ENCODE measurements around the gene MARCHF2. TPM values are rescaled to one million over a fixed set of nuclear protein-coding genes. Genes with fewer than 3 reads are reported as not detected.

Gene MARCHF2
- total RNA-seq, 2 experiments from 2014 or later: 20.0 to 22.2 TPM

GRCh38 chr19:8451377-8451776, 38.3 kb downstream of the MARCHF2 start:
- H3K4me1 ChIP-seq (ENCODE audit: insufficient read depth, low read length): peaks cover 82% of the 10 kb centered on the region
- POLR2A ChIA-PET: interaction anchor here (1.0 kb wide), 1 partner anchor 11 kb away, joined by 4 read pairs; no protein-coding TSS in a partner anchor
- no peak overlapping the region for H3K27ac ChIP-seq (ENCODE audit: low read depth in 1 of 2, low read length in 2 of 2)
- Mint-ChIP-seq H3K27me3 (no peaks in the 10 kb centered on the region), H3K36me3 (ENCODE audit: low read depth) (peaks cover 83% of the 10 kb centered on the region), H3K9me3 (no peaks in the 10 kb centered on the region), H3K27ac (peak overlapping the region; percentile 37), H3K4me3 (peak overlapping the region; percentile 52), H3K4me1 (ENCODE audit: low read depth) (peaks cover 88% of the 10 kb centered on the region)
- H3K4me3 ChIP-seq (ENCODE audit: low read length): no peak overlapping the region
- CTCF ChIA-PET: interaction anchor here (1.5 kb wide), 1 partner anchor 129 kb away, joined by 4 read pairs; no protein-coding TSS in a partner anchor
- ATAC-seq (ENCODE audit: poor library complexity) (no peak), DNase-seq (no peak)
- H3K9me3 ChIP-seq (ENCODE audit: control insufficient read depth in 1 of 2, insufficient read depth in 1 of 2, low read length in 2 of 2): no peaks in the 10 kb centered on the region
- no peaks in the 10 kb centered on the region for H3K27me3 ChIP-seq (ENCODE audit: control insufficient read depth in 1 of 2, insufficient read depth in 2 of 2, low read length in 2 of 2)
- peaks cover 55% of the 10 kb centered on the region for H3K36me3 ChIP-seq (ENCODE audit: insufficient read depth, low read length)
- no peak for TF ChIP-seq CTCF (IDR thresholded peaks at IDR 0.05)
- intact Hi-C loops (cut with DNase I, micrococcal nuclease): loop anchor here in 1 of 2 experiments (5.0 kb wide), 1 partner anchor 36 kb away; no protein-coding TSS in a partner anchor

DNA sequence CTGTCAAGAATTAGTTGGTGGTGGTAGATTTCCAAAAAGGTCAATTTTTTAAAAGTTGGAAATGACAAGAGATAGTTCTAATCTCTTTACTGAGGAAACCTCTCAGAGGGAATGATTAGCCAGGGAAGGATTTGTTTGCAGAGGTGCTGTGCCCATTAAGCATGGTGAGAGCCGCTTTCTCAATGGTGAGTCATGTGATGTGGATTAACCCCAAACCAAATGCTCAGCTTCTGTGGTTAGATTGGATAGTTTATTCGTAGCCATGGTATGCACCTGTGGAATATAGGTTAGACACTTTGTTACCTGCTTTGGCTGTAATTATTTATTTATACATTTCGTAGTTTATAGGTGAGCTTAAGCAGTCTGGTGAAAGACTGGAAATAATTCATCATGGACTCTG, 38.8 kb downstream of the MARCHF2 start:
- Histone ChIP-seq H3K36me3 (ENCODE audit: insufficient read depth, low read length) (peaks cover 55% of the 10 kb centered on the region), H3K4me3 (ENCODE audit: low read length) (no peak overlapping the region), H3K27ac (ENCODE audit: low read depth in 1 of 2, low read length in 2 of 2) (no peak overlapping the region), H3K4me1 (ENCODE audit: insufficient read depth, low read length) (peaks cover 81% of the 10 kb centered on the region), H3K27me3 (ENCODE audit: control insufficient read depth in 1 of 2, insufficient read depth in 2 of 2, low read length in 2 of 2) (no peaks in the 10 kb centered on the region), H3K9me3 (ENCODE audit: control insufficient read depth in 1 of 2, insufficient read depth in 1 of 2, low read length in 2 of 2) (no peaks in the 10 kb centered on the region)
- ChIA-PET CTCF (interaction anchor here (1.5 kb wide), 2 partner anchors 54 to 128 kb away, joined by 3 to 4 read pairs; no protein-coding TSS in a partner anchor), POLR2A (interaction anchor here (1.0 kb wide), 1 partner anchor 11 kb away, joined by 4 read pairs; no protein-coding TSS in a partner anchor)
- H3K27ac Mint-ChIP-seq: peak overlapping the region; percentile 37
- no peak for TF ChIP-seq CTCF (IDR thresholded peaks at IDR 0.05)
- H3K4me3 Mint-ChIP-seq: peak overlapping the region; percentile 52
- DNase-seq: peak in 3 of 14 experiments; percentile 13 to 48 (median 37)
- no peaks in the 10 kb centered on the region for H3K27me3 Mint-ChIP-seq
- ATAC-seq (ENCODE audit: poor library complexity): peak; percentile 62
- H3K9me3 Mint-ChIP-seq: no peaks in the 10 kb centered on the region
- H3K4me1 Mint-ChIP-seq (ENCODE audit: low read depth): peaks cover 89% of the 10 kb centered on the region
- intact Hi-C loops (cut with DNase I, micrococcal nuclease): loop anchor here in 1 of 2 experiments (5.0 kb wide), 1 partner anchor 35 kb away; no protein-coding TSS in a partner anchor
- H3K36me3 Mint-ChIP-seq (ENCODE audit: low read depth): peaks cover 83% of the 10 kb centered on the region

DNA sequence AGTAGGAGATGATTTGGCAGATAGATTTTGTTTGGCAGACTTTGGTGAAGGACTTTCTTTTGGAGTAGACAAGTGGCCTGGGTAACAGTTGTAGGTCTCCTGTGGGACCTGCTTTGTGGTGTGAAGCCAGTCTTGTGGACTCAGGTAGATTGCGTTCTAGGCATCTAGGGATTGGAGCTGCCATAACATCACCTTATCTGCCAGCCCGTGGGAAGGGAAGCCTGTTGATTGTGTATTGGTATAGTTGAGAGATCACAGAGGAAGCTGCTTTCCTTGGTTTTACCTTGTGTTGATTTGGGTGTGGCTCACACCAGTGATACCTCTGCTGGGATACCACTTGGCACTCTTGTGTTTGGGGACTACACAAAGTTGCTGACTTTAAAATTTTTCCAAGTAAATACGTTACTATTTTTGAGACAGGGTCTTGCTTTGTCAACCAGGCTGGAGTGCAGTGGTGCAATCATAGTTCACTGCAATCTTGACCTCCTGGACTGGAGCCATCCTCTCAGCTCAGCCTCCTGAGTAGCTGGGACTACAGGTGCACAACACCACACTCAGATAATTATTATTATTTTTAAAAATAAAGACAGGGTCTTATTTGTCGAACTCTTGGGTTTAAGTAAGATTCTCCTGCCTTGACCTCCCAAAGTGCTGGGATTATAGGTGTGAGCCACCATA, 39.5 kb downstream of the MARCHF2 start:
- H3K27ac Mint-ChIP-seq: peak overlapping the region; percentile 37
- Histone ChIP-seq H3K27me3 (ENCODE audit: control insufficient read depth in 1 of 2, insufficient read depth in 2 of 2, low read length in 2 of 2) (no peaks in the 10 kb centered on the region), H3K9me3 (ENCODE audit: control insufficient read depth in 1 of 2, insufficient read depth in 1 of 2, low read length in 2 of 2) (no peaks in the 10 kb centered on the region), H3K4me1 (ENCODE audit: insufficient read depth, low read length) (peaks cover 78% of the 10 kb centered on the region), H3K27ac (ENCODE audit: low read depth in 1 of 2, low read length in 2 of 2) (no peak overlapping the region), H3K36me3 (ENCODE audit: insufficient read depth, low read length) (peaks cover 60% of the 10 kb centered on the region), H3K4me3 (ENCODE audit: low read length) (no peak overlapping the region)
- intact Hi-C loops (cut with DNase I, micrococcal nuclease): loop anchor here in 1 of 2 experiments (5.0 kb wide), 1 partner anchor 35 kb away; no protein-coding TSS in a partner anchor
- DNase-seq (no peak), ATAC-seq (ENCODE audit: poor library complexity) (no peak)
- peak overlapping the region; percentile 7 for H3K4me3 Mint-ChIP-seq
- ChIA-PET POLR2A (interaction anchor here (0.6 to 1.0 kb wide), 2 partner anchors 28 to 967 kb away, joined by 4 to 5 read pairs; no protein-coding TSS in a partner anchor), CTCF (interaction anchor here (1.2 to 1.5 kb wide), 3 partner anchors 11 to 128 kb away, joined by 3 to 4 read pairs (median 3); no protein-coding TSS in a partner anchor)
- no peaks in the 10 kb centered on the region for H3K9me3 Mint-ChIP-seq
- peaks cover 87% of the 10 kb centered on the region for H3K4me1 Mint-ChIP-seq (ENCODE audit: low read depth)
- H3K36me3 Mint-ChIP-seq (ENCODE audit: low read depth): peaks cover 83% of the 10 kb centered on the region
- no peak for TF ChIP-seq CTCF (IDR thresholded peaks at IDR 0.05)
- no peaks in the 10 kb centered on the region for H3K27me3 Mint-ChIP-seq

Measured in CD4-positive, alpha-beta T cell (primary cell).